H1 (cell line): ENCODE results near the gene RNASE7. TPM values are rescaled to one million over a fixed set of nuclear protein-coding genes. Genes with fewer than 3 reads are reported as not detected.
A peak's percentile ranks its signal among the peaks of the same experiment; 100 is the strongest.

Source experiments
- CTCF ChIA-PET: fragments of 300-600 bp; sonication (Branson Sonifier 250); formaldehyde crosslinking; loops from one replicate; lab custom pipeline; 2021; ENCODE audit not compliant: partially characterized antibody; lab: Charles Lee
- POLR2A ChIA-PET: fragments of 300-600 bp; sonication (Branson Sonifier 250); formaldehyde crosslinking; loops from one replicate; lab custom pipeline; 2021; ENCODE audit warnings: inconsistent platforms; ENCODE audit not compliant: partially characterized antibody; lab: Charles Lee
- DNase-seq, 2 experiments: peaks; one replicate each; pipeline versions ENCODE4 v3.0.0 to v3.0.0-alpha.2; 2010 to 2022; ENCODE audit warnings: low spot score in 2 of 2, low read depth in 1 of 2, mixed read lengths in 1 of 2
- FAIRE-seq: peaks from 2 replicates; lab custom pipeline; 2011; peaks lifted over from hg19 to GRCh38; lab: Jason Lieb, UNC
- H2AFZ ChIP-seq: 2 replicates; pipeline ENCODE4 v1.8.1; 2012; ENCODE audit warnings: low read length, inconsistent platforms
- H2AK5ac ChIP-seq: 2 replicates; pipeline ENCODE4 v1.6.1; 2013; ENCODE audit warnings: low read depth, low read length
- H2BK120ac ChIP-seq: replicated peaks from 2 replicates; pipeline ENCODE3; 2013; ENCODE audit warnings: low read depth, low read length, inconsistent platforms
- H2BK12ac ChIP-seq: 2 replicates; pipeline ENCODE4 v1.6.1; 2013; ENCODE audit warnings: low read depth, low read length
- H2BK15ac ChIP-seq: 2 replicates; pipeline ENCODE4 v1.6.1; 2013; ENCODE audit warnings: low read length
- H2BK20ac ChIP-seq: 2 replicates; pipeline ENCODE4 v1.6.1; 2013; ENCODE audit warnings: low read length
- H2BK5ac ChIP-seq: 2 replicates; pipeline ENCODE4 v1.6.1; 2013; ENCODE audit warnings: low read depth, low read length
- H3K14ac ChIP-seq: 2 replicates; pipeline ENCODE4 v1.6.1; 2013; ENCODE audit warnings: inconsistent platforms; ENCODE audit not compliant: insufficient read length
- H3K18ac ChIP-seq: 2 replicates; pipeline ENCODE4 v1.6.1; 2013; ENCODE audit warnings: low read length; ENCODE audit errors: extremely low read depth
- H3K23ac ChIP-seq: 2 replicates; pipeline ENCODE4 v1.6.1; 2013; ENCODE audit warnings: inconsistent platforms; ENCODE audit not compliant: insufficient read length
- H3K23me2 ChIP-seq: 2 replicates; pipeline ENCODE4 v1.6.1; 2013; ENCODE audit warnings: low read depth, low read length
- H3K27ac ChIP-seq: 2 replicates; pipeline ENCODE4 v1.6.1; 2011; ENCODE audit warnings: low read depth, low read length, inconsistent platforms
- H3K27me3 ChIP-seq, 4 experiments: replicated peaks in 1 of 4; 1 replicate in 1 of 4; 2 replicates in 3 of 4; pipeline versions ENCODE4 v1.6.1 to v1.8.1; 2011 to 2013; ENCODE audit warnings: low read length in 3 of 4, mild to moderate bottlenecking in 3 of 4, inconsistent platforms in 2 of 4, mixed read lengths in 2 of 4, moderate library complexity in 1 of 4; ENCODE audit not compliant: control insufficient read depth in 3 of 4, insufficient read depth in 3 of 4; ENCODE audit errors: extremely low read depth in 1 of 4
- H3K36me3 ChIP-seq, 4 experiments: 2 replicates each; pipeline versions ENCODE4 v1.6.1 to v1.8.1; 2011 to 2013; ENCODE audit warnings: mild to moderate bottlenecking in 4 of 4, low read length in 3 of 4, moderate library complexity in 2 of 4, control low read depth in 1 of 4, inconsistent platforms in 1 of 4; ENCODE audit not compliant: insufficient read depth in 4 of 4, control insufficient read depth in 2 of 4
- H3K4ac ChIP-seq: replicated peaks from 2 replicates; pipeline ENCODE3; 2013; ENCODE audit warnings: low read length, low read depth, mixed read lengths, inconsistent platforms; ENCODE audit not compliant: insufficient read length
- H3K4me1 ChIP-seq, 4 experiments: replicated peaks in 1 of 4; 1 replicate in 1 of 4; 2 replicates in 3 of 4; pipeline versions ENCODE4 v1.6.1 to v1.8.1; 2011 to 2013; ENCODE audit warnings: low read length in 3 of 4, inconsistent platforms in 2 of 4, mixed read lengths in 1 of 4; ENCODE audit not compliant: insufficient read depth in 4 of 4, control insufficient read depth in 3 of 4
- H3K4me2 ChIP-seq, 2 experiments: 2 replicates each; pipeline versions ENCODE4 v1.6.1 to v1.8.1; 2011 to 2013; ENCODE audit warnings: low read depth in 2 of 2, low read length in 2 of 2, control low read depth in 1 of 2, inconsistent platforms in 1 of 2, mild to moderate bottlenecking in 1 of 2; ENCODE audit not compliant: insufficient read depth in 1 of 2
- H3K4me3 ChIP-seq, 4 experiments: fragments of 200-600, 300-600 bp in 1 of 4; sonication (generic), shearing (Covaris generic), sonication (Bioruptor Twin) in 1 of 4; 2 replicates each; pipeline versions ENCODE4 v1.5.1 to v1.8.1; 2011 to 2016; ENCODE audit warnings: low read length in 4 of 4, low read depth in 3 of 4, control low read depth in 2 of 4, inconsistent platforms in 2 of 4, mild to moderate bottlenecking in 2 of 4, mixed read lengths in 1 of 4, moderate library complexity in 1 of 4; ENCODE audit not compliant: insufficient read depth in 2 of 4; ENCODE audit errors: extremely low read depth in 1 of 4
- H3K56ac ChIP-seq: replicated peaks from 2 replicates; pipeline ENCODE3; 2013; ENCODE audit warnings: low read depth, mild to moderate bottlenecking, mixed read lengths, low read length, inconsistent platforms; ENCODE audit not compliant: insufficient read length
- H3K79me1 ChIP-seq: 2 replicates; pipeline ENCODE4 v1.6.1; 2013; ENCODE audit warnings: low read depth, low read length, control low read depth
- H3K79me2 ChIP-seq, 2 experiments: 2 replicates each; pipeline versions ENCODE4 v1.6.1 to v1.8.1; 2012 to 2013; ENCODE audit warnings: low read length in 2 of 2, mild to moderate bottlenecking in 2 of 2, inconsistent platforms in 1 of 2; ENCODE audit not compliant: insufficient read depth in 2 of 2, control insufficient read depth in 1 of 2
- H3K9ac ChIP-seq, 4 experiments: replicated peaks in 1 of 4; 1 replicate in 1 of 4; 2 replicates in 3 of 4; pipeline versions ENCODE4 v1.6.1 to v1.8.1; 2011 to 2013; ENCODE audit warnings: low read depth in 3 of 4, low read length in 3 of 4, control low read depth in 2 of 4, mild to moderate bottlenecking in 2 of 4, moderate library complexity in 2 of 4, inconsistent platforms in 1 of 4; ENCODE audit errors: extremely low read depth in 1 of 4
- H3K9me3 ChIP-seq, 2 experiments: 2 replicates each; pipeline versions ENCODE4 v1.6.1 to v1.8.1; 2012 to 2013; ENCODE audit warnings: mild to moderate bottlenecking in 2 of 2, moderate library complexity in 2 of 2, control low read depth in 1 of 2, inconsistent platforms in 1 of 2, low read depth in 1 of 2, low read length in 1 of 2, mixed read lengths in 1 of 2; ENCODE audit not compliant: insufficient read depth in 2 of 2
- H4K20me1 ChIP-seq, 2 experiments: replicated peaks in 1 of 2; 2 replicates each; pipeline versions ENCODE3 to v1.8.1; 2011 to 2013; ENCODE audit warnings: inconsistent platforms in 2 of 2, low read length in 2 of 2, mild to moderate bottlenecking in 1 of 2; ENCODE audit not compliant: insufficient read depth in 2 of 2, control insufficient read depth in 1 of 2
- H4K5ac ChIP-seq: 2 replicates; pipeline ENCODE4 v1.6.1; 2013; ENCODE audit warnings: low read length, low read depth, mixed read lengths, inconsistent platforms; ENCODE audit not compliant: insufficient read length
- H4K8ac ChIP-seq: 2 replicates; pipeline ENCODE4 v1.8.0; 2013; ENCODE audit warnings: mild to moderate bottlenecking, moderate library complexity, low read length, inconsistent platforms; ENCODE audit not compliant: insufficient read depth; ENCODE audit errors: extremely low read depth
- H4K91ac ChIP-seq: replicated peaks from 2 replicates; pipeline ENCODE3; 2013; ENCODE audit warnings: low read length, mixed read lengths, inconsistent platforms; ENCODE audit not compliant: insufficient read length
- CEBPB ChIP-seq: IDR thresholded peaks from 2 replicates; pipeline ENCODE4 v1.6.1; 2012; ENCODE audit warnings: low read depth, low read length
- CTBP2 ChIP-seq: IDR thresholded peaks from 2 replicates; pipeline ENCODE4 v1.7.0; 2011; ENCODE audit warnings: borderline replicate concordance, mild to moderate bottlenecking, moderate library complexity, mixed read lengths, low read length; ENCODE audit not compliant: insufficient read depth, insufficient read length
- HDAC2 ChIP-seq, 2 experiments: fragments of 300-600 bp in 1 of 2; sonication (generic) in 1 of 2; IDR thresholded peaks; 2 replicates each; pipeline ENCODE4 v1.6.1; 2011 to 2012; ENCODE audit warnings: low read depth in 2 of 2, low read length in 2 of 2, mild to moderate bottlenecking in 2 of 2, moderate library complexity in 2 of 2, borderline replicate concordance in 1 of 2, inconsistent platforms in 1 of 2
- KDM4A ChIP-seq: IDR thresholded peaks from one replicate; pipeline ENCODE4 v1.7.1; 2012; ENCODE audit warnings: low read depth, mild to moderate bottlenecking, moderate library complexity, low read length, inconsistent platforms; ENCODE audit not compliant: severe bottlenecking
- POLR2AphosphoS5 ChIP-seq: IDR thresholded peaks from 2 replicates; pipeline ENCODE4 v1.6.1; 2011; ENCODE audit warnings: low read depth, low read length
- RBBP5 ChIP-seq: IDR thresholded peaks from 2 replicates; pipeline ENCODE4 v1.7.1; 2012; ENCODE audit warnings: low read depth, mild to moderate bottlenecking, inconsistent platforms, low read length, moderate library complexity, borderline replicate concordance
- SIN3A ChIP-seq, 2 experiments: IDR thresholded peaks in 1 of 2; conservative IDR thresholded peaks in 1 of 2; 2 replicates each; pipeline ENCODE4 v1.6.1; 2011 to 2012; ENCODE audit warnings: low read length in 2 of 2, improper control_type of control experiment in 1 of 2, low read depth in 1 of 2, mild to moderate bottlenecking in 1 of 2
- TAF1 ChIP-seq: IDR thresholded peaks from 2 replicates; pipeline ENCODE4 v1.6.1; 2011; ENCODE audit warnings: mild to moderate bottlenecking, low read depth, low read length
- TEAD4 ChIP-seq: IDR thresholded peaks from 2 replicates; pipeline ENCODE4 v1.6.1; 2012; ENCODE audit warnings: low read depth, low read length, inconsistent platforms, mixed read lengths
- YY1 ChIP-seq: IDR thresholded peaks from 2 replicates; pipeline ENCODE4 v1.6.1; 2011; ENCODE audit warnings: low read depth, mild to moderate bottlenecking, low read length
- WGBS, 2 experiments: shearing (Covaris generic) in 1 of 2; methylation state at CpG; one replicate each; pipeline versions ENCODE4 v1.1.6 to v1.1.7; 2013 to 2015; ENCODE audit warnings: low lambda C conversion rate in 2 of 2, mixed read lengths in 2 of 2, inconsistent platforms in 1 of 2, low coverage in 1 of 2, missing lambda C conversion rate in 1 of 2; ENCODE audit not compliant: insufficient replicate concordance in 2 of 2, insufficient coverage in 1 of 2, insufficient read length in 1 of 2; ENCODE audit errors: extremely low coverage in 1 of 2, missing lambda C conversion rate in 1 of 2; 5-methylcytosine and 5-hydroxymethylcytosine counted together
- polyA plus RNA-seq, 7 experiments: library from polyadenylated mRNA; depleted of rRNA in 3 of 7; stranded (reverse) in 5 of 7; unstranded in 2 of 7; fragments of >200 nt in 5 of 7; fragments of 200-250 nt in 2 of 7; gene quantifications; 1 replicate in 5 of 7; 2 replicates in 1 of 7; 4 replicates in 1 of 7; pipeline versions ENCODE4 v1.2.1 to v1.2.3, GENCODE V29; 2011 to 2013; ENCODE audit warnings: missing spikeins in 2 of 7, mixed read lengths in 2 of 7
- total RNA-seq: library from RNA; stranded (reverse); fragmentation: NEBNext Ultra II Directional; extraction: Animal tissue kit (Norgen Biotek cat#: 25700); gene quantifications from 2 replicates; pipeline ENCODE4 v1.2.1, GENCODE V29; 2021

Gene RNASE7
- total and polyA plus RNA-seq, 2 of the 8 experiments (the other 6 are each of a cell fraction or from before 2014, with no cell fraction given): not detected

DNA sequence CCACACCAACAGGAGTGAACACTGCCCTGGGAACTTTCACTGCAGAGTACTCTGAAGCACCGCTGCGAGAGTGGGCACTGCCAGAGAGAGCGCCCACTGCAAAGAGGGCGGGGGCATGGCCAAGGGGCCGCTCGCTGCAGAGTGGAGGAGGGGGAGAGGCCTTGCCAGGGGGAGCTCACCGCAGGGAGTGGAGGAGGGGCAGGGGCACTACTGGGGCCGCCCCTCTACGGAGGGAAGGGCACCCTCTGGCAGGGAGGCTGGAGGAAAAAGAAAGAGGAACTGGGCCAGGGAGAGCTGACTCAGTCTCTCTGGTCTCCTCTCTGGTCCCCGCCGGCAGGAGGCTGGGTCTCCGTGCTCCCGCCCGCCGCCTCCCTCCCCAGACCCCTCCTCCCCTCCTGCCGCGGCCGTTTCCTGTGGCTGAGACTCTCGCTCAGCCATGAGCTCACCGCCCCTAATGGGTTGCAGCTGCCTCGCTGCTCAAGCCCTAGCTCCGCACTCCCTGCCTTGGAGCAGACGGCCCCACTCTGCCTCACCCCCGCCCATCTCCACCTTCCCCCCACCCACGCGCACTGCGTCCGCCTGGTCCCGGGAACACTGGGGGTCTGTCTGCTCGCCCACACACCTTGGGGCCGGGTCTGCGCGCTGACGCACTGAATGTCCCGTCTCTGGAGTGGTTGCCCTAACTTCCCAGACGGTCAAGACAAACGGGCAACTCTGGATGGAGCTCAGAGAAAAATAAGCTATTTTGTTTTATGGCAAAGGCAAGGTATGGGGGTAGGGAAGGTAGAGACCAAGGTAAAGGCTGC is 29.3 kb downstream of the RNASE7 start:
- H3K23me2 ChIP-seq: peaks cover 25% of the 10 kb centered on the region; the same call in 1 of the 2 replicates
- H3K27me3 ChIP-seq: peaks cover 0 to 4% (median 0%) of the 10 kb centered on the region in 4 experiments; a peak in 3 of 7 replicates
- peak overlapping the region; percentile 14 to 68 (median 50); a peak in 6 of 7 replicates for H3K9ac ChIP-seq
- peak overlapping the region; percentile 95; the same call in 1 of the 2 replicates for H2BK5ac ChIP-seq
- peaks cover 3 to 14% (median 8%) of the 10 kb centered on the region in 4 experiments for H3K4me1 ChIP-seq
- H4K20me1 ChIP-seq: peaks cover 2 to 5% of the 10 kb centered on the region in 2 experiments
- peaks cover 21 to 27% (median 25%) of the 10 kb centered on the region in 4 experiments for H3K36me3 ChIP-seq
- peak overlapping the region; percentile 93 for H4K91ac ChIP-seq
- H3K4me3 ChIP-seq: peak overlapping the region; percentile 52 to 98 (median 82)
- H3K79me1 ChIP-seq: no peaks in the 10 kb centered on the region; the same call in 1 of the 2 replicates
- FAIRE-seq (no peak), DNase-seq (no peak)
- WGBS, 2 experiments: 3% methylated on average over 12 of the region's 37 CpGs; no CpG with 5 or more reads in 1 of the 2 experiments
- H2AFZ ChIP-seq: no peak overlapping the region
- peak overlapping the region; percentile 89 for H3K4ac ChIP-seq
- H3K56ac ChIP-seq: peak overlapping the region; percentile 75
- no peak overlapping the region for H3K14ac ChIP-seq
- peak overlapping the region; percentile 72 for H3K27ac ChIP-seq
- 0 out of 2 replicates have a peak overlapping the region, but pooled peaks have one; percentile 73 for H4K8ac ChIP-seq
- H3K23ac ChIP-seq: no peak overlapping the region
- ChIA-PET POLR2A (interaction anchor here (0.8 to 12.4 kb wide), 23 partner anchors 9 to 198 kb away, joined by 3 to 245 read pairs (median 4); partner anchors contain the start of genes TMEM253 and ZNF219), CTCF (interaction anchor here (0.7 to 6.6 kb wide), 33 partner anchors 9 to 214 kb away, joined by 3 to 110 read pairs (median 6); partner anchors contain the start of genes NDRG2, OR5AU1 and TMEM253)
- no peaks in the 10 kb centered on the region for H3K9me3 ChIP-seq
- H4K5ac ChIP-seq: peak overlapping the region; percentile 67
- H2BK12ac ChIP-seq: peak overlapping the region; percentile 92; the same call in 1 of the 2 replicates
- peak overlapping the region; percentile 94 to 96 for H3K4me2 ChIP-seq
- no peak overlapping the region for H2BK15ac ChIP-seq
- H3K79me2 ChIP-seq: peaks cover 0 to 13% of the 10 kb centered on the region in 2 experiments; a peak in 2 of 4 replicates
- H2BK20ac ChIP-seq: no peak overlapping the region
- H2BK120ac ChIP-seq: peak overlapping the region; percentile 91
- H2AK5ac ChIP-seq: no peak overlapping the region; the same call in 1 of the 2 replicates
- peak overlapping the region; percentile 97 for H3K18ac ChIP-seq
- TF ChIP-seq POLR2AphosphoS5 (peak; percentile 52; the same call in 1 of the 2 replicates), RBBP5 (peak; percentile 81; the same call in 1 of the 2 replicates), CTBP2 (peak; percentile 21), SIN3A (conservative IDR thresholded peaks at IDR 0.05 in 1 of 2, IDR thresholded peaks at IDR 0.05 in 1 of 2; ENCODE audit: low read depth in 1 of 2, low read length in 2 of 2) (no peak; a peak in 1 of 4 replicates), TEAD4 (no peak), KDM4A (peak; percentile 8), CEBPB (no peak), TAF1 (peak; percentile 28; the same call in 1 of the 2 replicates), HDAC2 (IDR thresholded peaks at IDR 0.05; ENCODE audit: borderline replicate concordance in 1 of 2, low read depth in 2 of 2, low read length in 2 of 2) (no peak), YY1 (no peak)
